Epithelial cell of esophagus (primary cell): ENCODE measurements around the gene FUT7.

ENCODE experiments used
- DNase-seq: peaks from one replicate; pipeline ENCODE4 v3.0.0; 2010; ENCODE audit warnings: low read depth
- H3K4me3 ChIP-seq: 2 replicates; pipeline ENCODE4 v1.5.1; 2011; ENCODE audit warnings: mild to moderate bottlenecking, low read length, control low read depth
- CTCF ChIP-seq: IDR thresholded peaks from 2 replicates; pipeline ENCODE4 v1.5.1; 2011; ENCODE audit warnings: low read depth, mild to moderate bottlenecking, low read length, control low read depth, inconsistent platforms; ENCODE audit not compliant: insufficient read depth; ENCODE audit errors: missing control alignments

FUT7 gene

DNA sequence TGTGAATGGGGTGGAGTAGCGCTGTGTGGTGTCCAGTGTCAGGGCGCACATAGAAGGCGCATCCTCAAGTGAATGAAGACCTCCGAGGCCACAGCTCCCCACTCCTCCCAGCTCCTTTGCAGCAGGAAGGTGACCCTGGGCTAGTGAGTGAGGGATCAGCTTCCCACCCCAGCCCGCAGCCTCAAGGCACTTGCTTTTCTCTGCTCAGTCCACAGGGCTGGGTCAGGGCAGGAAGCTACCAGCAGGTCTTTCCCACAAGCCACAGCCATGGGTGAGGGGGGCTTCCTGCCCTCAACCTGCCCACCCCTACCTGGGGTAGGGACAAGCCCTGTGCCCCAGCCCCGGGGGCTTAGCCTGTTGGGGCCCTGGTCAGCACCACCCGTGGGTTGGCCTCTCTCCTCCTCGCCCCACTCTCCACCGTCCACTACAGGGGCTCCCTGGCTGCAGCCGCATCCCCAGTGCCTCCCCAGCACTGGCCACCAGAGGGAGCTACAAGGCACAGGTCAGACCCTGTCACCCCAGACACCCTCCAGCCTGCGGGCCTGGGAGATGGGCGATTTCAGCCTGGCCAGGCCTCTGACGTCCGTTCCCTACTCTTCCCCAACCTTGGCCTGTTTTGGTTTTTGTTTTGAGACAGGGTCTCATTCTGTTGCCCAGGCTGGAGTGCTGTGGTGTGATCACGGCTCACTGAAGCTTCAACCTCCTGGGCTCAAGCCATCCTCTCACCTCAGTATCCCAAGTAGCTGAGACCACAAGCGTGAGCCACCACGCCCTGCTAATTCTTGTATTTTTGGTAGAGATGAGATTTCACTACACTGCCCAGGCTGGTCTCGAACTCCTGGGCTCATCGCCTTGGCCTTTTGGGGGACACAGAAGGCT, 2.6 kb downstream of the FUT7 start:
- peak overlapping the region; percentile 56 for H3K4me3 ChIP-seq
- DNase-seq = peak; percentile 59
- TF ChIP-seq CTCF = peak; percentile 90

- peak; percentile 67 for DNase-seq
- peak; percentile 63 for TF ChIP-seq CTCF
- peak overlapping the region; percentile 56 for H3K4me3 ChIP-seq
These were observed 3.4 kb downstream of the FUT7 start for GRCh38 chr9:137028263-137029057.

GRCh38 chr9:137027369-137028262, 4.3 kb downstream of the FUT7 start, which contains the start of gene ABCA2:
Gene ABCA2, minus strand, starts transcription at chr9:137028237. Its CDS starts 97 bp downstream, at chr9:137028140.
- TF ChIP-seq CTCF = no peak
- peak within 1 kb of the TSS; percentile 56 for H3K4me3 ChIP-seq
- DNase-seq = no peak

GRCh38 chr9:137026828-137027227, 5.1 kb downstream of the FUT7 start:
- H3K4me3 ChIP-seq = no peak overlapping the region
- no peak for TF ChIP-seq CTCF
- DNase-seq = no peak

DNA sequence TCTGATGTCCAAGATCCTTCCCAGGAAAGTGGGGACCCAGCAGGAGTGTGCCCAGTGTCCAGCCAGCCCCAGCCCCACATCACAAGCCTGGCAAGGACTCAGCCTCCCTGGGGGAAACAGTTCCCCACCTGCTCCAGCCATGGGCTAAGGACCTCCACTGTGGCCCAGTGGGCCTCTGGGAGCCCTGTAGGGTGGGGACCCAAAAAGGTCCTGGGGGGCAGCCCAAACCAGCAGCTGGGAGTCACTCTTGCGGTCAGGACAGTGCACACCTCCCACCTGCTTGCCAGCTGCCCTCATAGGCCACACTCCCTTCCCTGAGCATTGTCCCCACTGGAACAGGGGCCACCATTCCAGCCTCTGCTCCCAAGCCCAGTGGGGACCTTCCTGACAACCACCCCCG, 5.5 kb downstream of the FUT7 start:
- DNase-seq = no peak
- no peak for TF ChIP-seq CTCF
- no peak overlapping the region for H3K4me3 ChIP-seq

GRCh38 chr9:137025517-137025966, 6.3 kb downstream of the FUT7 start:
- peak; percentile 68 for DNase-seq
- H3K4me3 ChIP-seq = no peak overlapping the region
- no peak for TF ChIP-seq CTCF
